NB4 (cell line): ENCODE results near the gene PLSCR3.

Experiments used
- CTCF ChIP-seq: IDR thresholded peaks from one replicate; pipeline ENCODE4 v1.5.1; 2012; ENCODE audit warnings: low read depth, low read length
- MYC ChIP-seq: IDR thresholded peaks from 2 replicates; pipeline ENCODE4 v1.6.1; 2011; ENCODE audit warnings: low read depth, low read length
- POLR2A ChIP-seq: IDR thresholded peaks from 2 replicates; pipeline ENCODE4 v1.6.1; 2011; ENCODE audit warnings: mild to moderate bottlenecking; ENCODE audit not compliant: insufficient read length; ENCODE audit errors: extremely low read depth
- TF ChIP-seq, protein P1 (sequence below): IDR thresholded peaks from 2 replicates; pipeline ENCODE4 v1.6.1; 2011; ENCODE audit warnings: low read depth, low read length

- no peak for TF ChIP-seq CTCF
- TF ChIP-seq POLR2A, result no peak
- TF ChIP-seq, protein P1, sequence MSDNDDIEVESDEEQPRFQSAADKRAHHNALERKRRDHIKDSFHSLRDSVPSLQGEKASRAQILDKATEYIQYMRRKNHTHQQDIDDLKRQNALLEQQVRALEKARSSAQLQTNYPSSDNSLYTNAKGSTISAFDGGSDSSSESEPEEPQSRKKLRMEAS, result no peak
- no peak for TF ChIP-seq MYC
Observed at GRCh38 chr17:7396147-7396546, 1.8 kb upstream of the PLSCR3 start.
